Upper lobe of left lung (tissue), 6 donors: ENCODE data around the gene TTLL5. TPM values are rescaled to one million over a fixed set of nuclear protein-coding genes. Genes with fewer than 3 reads are reported as not detected.

Source experiments
- ATAC-seq, 2 donors: fragments of 200-7000 bp; cut with Tn5 transposase; one replicate each; pipeline ENCODE4 v1.9.1; 2022; ENCODE audit warnings: mild to moderate bottlenecking in 2 of 2, moderate library complexity in 2 of 2; ENCODE audit not compliant: low FRiP score in 2 of 2
- DNase-seq, 2 donors: peaks; one replicate each; pipeline ENCODE4 v3.0.0-alpha.2; 2019 to 2020
- H3K27ac ChIP-seq, 4 donors: fragments of 200-600 bp; sonication (generic); one replicate each; pipeline ENCODE4 v1.5.1; 2016 to 2019
- H3K27me3 ChIP-seq, 4 donors: fragments of 200-600 bp; sonication (generic); one replicate each; pipeline ENCODE4 v1.5.1; 2017 to 2019
- H3K36me3 ChIP-seq, 4 donors: fragments of 200-600 bp; sonication (generic); one replicate each; pipeline ENCODE4 v1.5.1; 2016 to 2019
- H3K4me1 ChIP-seq, 4 donors: fragments of 200-600 bp; sonication (generic); one replicate each; pipeline ENCODE4 v1.5.1; 2018 to 2019
- H3K4me3 ChIP-seq, 4 donors: fragments of 200-600 bp; sonication (generic); one replicate each; pipeline ENCODE4 v1.5.1; 2017 to 2019; ENCODE audit warnings: mild to moderate bottlenecking in 2 of 4, moderate library complexity in 1 of 4
- H3K9me3 ChIP-seq, 4 donors: fragments of 200-600 bp; sonication (generic); one replicate each; pipeline ENCODE4 v1.5.1; 2018 to 2019
- CTCF ChIP-seq, 6 experiments: fragments of 450-650 bp in 4 of 6; fragments of 200-600 bp in 2 of 6; sonication (generic) in 2 of 6; IDR thresholded peaks; one replicate each; pipeline ENCODE4 v1.5.1; 2016 to 2019; ENCODE audit warnings: antibody characterized with exemption in 6 of 6
- EP300 ChIP-seq, 4 donors: sonication (generic); formaldehyde crosslinking; IDR thresholded peaks; one replicate each; pipeline ENCODE4 v1.5.1; 2017; ENCODE audit warnings: antibody characterized with exemption in 4 of 4, control low read depth in 2 of 4
- POLR2A ChIP-seq, 4 donors: fragments of 450-650 bp; IDR thresholded peaks; one replicate each; pipeline ENCODE4 v1.5.1; 2016 to 2017; ENCODE audit warnings: antibody characterized with exemption in 4 of 4, mild to moderate bottlenecking in 2 of 4
- POLR2AphosphoS5 ChIP-seq, 2 donors: sonication (generic); formaldehyde crosslinking; IDR thresholded peaks; one replicate each; pipeline ENCODE4 v1.5.1; 2017; ENCODE audit warnings: antibody characterized with exemption in 2 of 2
- whole genome bisulfite sequencing, 2 donors: methylation state at CpG; one replicate each; pipeline ENCODE4 v1.1.5; 2017 to 2018; 5-methylcytosine and 5-hydroxymethylcytosine counted together
- total RNA-seq, 6 donors: library from RNA; depleted of rRNA in 4 of 6; stranded (reverse); fragments of >200 nt in 4 of 6; gene quantifications; one replicate each; pipeline versions ENCODE4 v1.1.0 to v1.2.1, GENCODE V29; 2016 to 2021
- donor health status: DM: no; HTN: no; CAD: no; lungs with moderate emphysema.
- donor health status: DM: no; HTN: yes; CAD: no; lungs with severe emphysema.

Gene TTLL5
- total RNA-seq, 6 donors from 2014 or later, result 24.5 to 85.9 (median 33.5) TPM

- no peak overlapping the region for H3K4me3 ChIP-seq
- no peaks in the 10 kb centered on the region for H3K27me3 ChIP-seq
- ATAC-seq (peak in 1 of 2 donors; percentile 66), DNase-seq (no peak)
- H3K4me1 ChIP-seq, result no peaks in the 10 kb centered on the region
- TF ChIP-seq POLR2A (IDR thresholded peaks at IDR 0.05), result no peak
- no peak for TF ChIP-seq CTCF (IDR thresholded peaks at IDR 0.05)
- no peak for TF ChIP-seq EP300 (IDR thresholded peaks at IDR 0.05)
- no peaks in the 10 kb centered on the region for H3K9me3 ChIP-seq
- WGBS, 2 donors, result 63 to 71% methylated on average over 5 to 13 of the region's 13 CpGs
- H3K36me3 ChIP-seq, result peaks cover 0 to 6% (median under 1%) of the 10 kb centered on the region in 4 donors
- H3K27ac ChIP-seq, result no peak overlapping the region
Observed at GRCh38 chr14:75636100-75636692, 24.9 kb upstream of the TTLL5 start.

- peaks cover 0 to 4% (median under 1%) of the 10 kb centered on the region in 4 donors for H3K4me1 ChIP-seq
- no peak overlapping the region for H3K4me3 ChIP-seq
- TF ChIP-seq CTCF (IDR thresholded peaks at IDR 0.05), result no peak
- TF ChIP-seq EP300 (IDR thresholded peaks at IDR 0.05), result no peak
- TF ChIP-seq POLR2AphosphoS5 (IDR thresholded peaks at IDR 0.05), result no peak
- no peak for TF ChIP-seq POLR2A (IDR thresholded peaks at IDR 0.05)
- DNase-seq (no peak), ATAC-seq (no peak)
- H3K36me3 ChIP-seq, result peaks cover 0 to 15% (median 3%) of the 10 kb centered on the region in 4 donors
- H3K27ac ChIP-seq, result no peak overlapping the region
- H3K9me3 ChIP-seq, result no peaks in the 10 kb centered on the region
- 85 to 91% methylated on average over 3 of the region's 3 CpGs for WGBS, 2 donors
- H3K27me3 ChIP-seq, result no peaks in the 10 kb centered on the region
Observed at GRCh38 chr14:75640876-75641275, 20.2 kb upstream of the TTLL5 start.

- H3K27me3 ChIP-seq, result no peaks in the 10 kb centered on the region
- peaks cover 0 to 26% (median 5%) of the 10 kb centered on the region in 4 donors for H3K36me3 ChIP-seq
- ATAC-seq (no peak), DNase-seq (no peak)
- no peak overlapping the region for H3K4me3 ChIP-seq
- TF ChIP-seq POLR2AphosphoS5 (IDR thresholded peaks at IDR 0.05), result no peak
- TF ChIP-seq POLR2A (IDR thresholded peaks at IDR 0.05), result no peak
- no peak for TF ChIP-seq CTCF (IDR thresholded peaks at IDR 0.05)
- TF ChIP-seq EP300 (IDR thresholded peaks at IDR 0.05), result no peak
- peaks cover 18 to 29% (median 21%) of the 10 kb centered on the region in 4 donors for H3K4me1 ChIP-seq
- H3K27ac ChIP-seq, result no peak overlapping the region
- H3K9me3 ChIP-seq, result no peaks in the 10 kb centered on the region
- 50 to 53% methylated on average over 4 of the region's 4 CpGs for WGBS, 2 donors
Observed at GRCh38 chr14:75643985-75644384, 17.1 kb upstream of the TTLL5 start.

GRCh38 chr14:75645056-75645455 is 16.0 kb upstream of the TTLL5 start:
- Histone ChIP-seq H3K27ac (peak overlapping the region in 1 of 4 donors; percentile 0), H3K27me3 (no peaks in the 10 kb centered on the region)
- TF ChIP-seq POLR2AphosphoS5 (IDR thresholded peaks at IDR 0.05), result no peak
- no peak for TF ChIP-seq CTCF (IDR thresholded peaks at IDR 0.05)
- no peak for TF ChIP-seq POLR2A (IDR thresholded peaks at IDR 0.05)

GRCh38 chr14:75646762-75647161 is 14.3 kb upstream of the TTLL5 start:
- TF ChIP-seq CTCF (IDR thresholded peaks at IDR 0.05) (no peak), EP300 (IDR thresholded peaks at IDR 0.05) (no peak), POLR2AphosphoS5 (IDR thresholded peaks at IDR 0.05) (no peak)
- Histone ChIP-seq H3K27ac (peak overlapping the region; percentile 7 to 59 (median 52)), H3K36me3 (peaks cover 13 to 43% (median 27%) of the 10 kb centered on the region in 4 donors), H3K4me1 (peaks cover 18 to 36% (median 21%) of the 10 kb centered on the region in 4 donors), H3K4me3 (no peak overlapping the region), H3K9me3 (no peaks in the 10 kb centered on the region), H3K27me3 (no peaks in the 10 kb centered on the region)
- DNase-seq (peak in 1 of 2 donors; percentile 24), ATAC-seq (no peak)
- 77% methylated on average over 6 of the region's 6 CpGs for WGBS, 2 donors

More at GRCh38 chr14:75645056-75645455, 16.0 kb upstream of the TTLL5 start:
- peak in 1 of 2 donors; percentile 32 for DNase-seq
- Histone ChIP-seq H3K4me3 (no peak overlapping the region), H3K9me3 (no peaks in the 10 kb centered on the region), H3K4me1 (peaks cover 18 to 29% (median 21%) of the 10 kb centered on the region in 4 donors), H3K36me3 (peaks cover 1 to 37% (median 13%) of the 10 kb centered on the region in 4 donors)
- ATAC-seq, result no peak
